NCI-H187 (cell line): ENCODE data around the gene LTBP1.
"Not testable (repeated sequence)": the region's sequence is repeated elsewhere in the genome, so short reads cannot be mapped to it uniquely, and the experiment has no call there.

Experiments used
- DNase-seq, 2 experiments: peaks; one replicate each; lab custom pipeline; 2025; lab: John Stamatoyannopoulos, UW

Gene LTBP1, protein sequence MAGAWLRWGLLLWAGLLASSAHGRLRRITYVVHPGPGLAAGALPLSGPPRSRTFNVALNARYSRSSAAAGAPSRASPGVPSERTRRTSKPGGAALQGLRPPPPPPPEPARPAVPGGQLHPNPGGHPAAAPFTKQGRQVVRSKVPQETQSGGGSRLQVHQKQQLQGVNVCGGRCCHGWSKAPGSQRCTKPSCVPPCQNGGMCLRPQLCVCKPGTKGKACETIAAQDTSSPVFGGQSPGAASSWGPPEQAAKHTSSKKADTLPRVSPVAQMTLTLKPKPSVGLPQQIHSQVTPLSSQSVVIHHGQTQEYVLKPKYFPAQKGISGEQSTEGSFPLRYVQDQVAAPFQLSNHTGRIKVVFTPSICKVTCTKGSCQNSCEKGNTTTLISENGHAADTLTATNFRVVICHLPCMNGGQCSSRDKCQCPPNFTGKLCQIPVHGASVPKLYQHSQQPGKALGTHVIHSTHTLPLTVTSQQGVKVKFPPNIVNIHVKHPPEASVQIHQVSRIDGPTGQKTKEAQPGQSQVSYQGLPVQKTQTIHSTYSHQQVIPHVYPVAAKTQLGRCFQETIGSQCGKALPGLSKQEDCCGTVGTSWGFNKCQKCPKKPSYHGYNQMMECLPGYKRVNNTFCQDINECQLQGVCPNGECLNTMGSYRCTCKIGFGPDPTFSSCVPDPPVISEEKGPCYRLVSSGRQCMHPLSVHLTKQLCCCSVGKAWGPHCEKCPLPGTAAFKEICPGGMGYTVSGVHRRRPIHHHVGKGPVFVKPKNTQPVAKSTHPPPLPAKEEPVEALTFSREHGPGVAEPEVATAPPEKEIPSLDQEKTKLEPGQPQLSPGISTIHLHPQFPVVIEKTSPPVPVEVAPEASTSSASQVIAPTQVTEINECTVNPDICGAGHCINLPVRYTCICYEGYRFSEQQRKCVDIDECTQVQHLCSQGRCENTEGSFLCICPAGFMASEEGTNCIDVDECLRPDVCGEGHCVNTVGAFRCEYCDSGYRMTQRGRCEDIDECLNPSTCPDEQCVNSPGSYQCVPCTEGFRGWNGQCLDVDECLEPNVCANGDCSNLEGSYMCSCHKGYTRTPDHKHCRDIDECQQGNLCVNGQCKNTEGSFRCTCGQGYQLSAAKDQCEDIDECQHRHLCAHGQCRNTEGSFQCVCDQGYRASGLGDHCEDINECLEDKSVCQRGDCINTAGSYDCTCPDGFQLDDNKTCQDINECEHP (N-terminal part only)

DNA sequence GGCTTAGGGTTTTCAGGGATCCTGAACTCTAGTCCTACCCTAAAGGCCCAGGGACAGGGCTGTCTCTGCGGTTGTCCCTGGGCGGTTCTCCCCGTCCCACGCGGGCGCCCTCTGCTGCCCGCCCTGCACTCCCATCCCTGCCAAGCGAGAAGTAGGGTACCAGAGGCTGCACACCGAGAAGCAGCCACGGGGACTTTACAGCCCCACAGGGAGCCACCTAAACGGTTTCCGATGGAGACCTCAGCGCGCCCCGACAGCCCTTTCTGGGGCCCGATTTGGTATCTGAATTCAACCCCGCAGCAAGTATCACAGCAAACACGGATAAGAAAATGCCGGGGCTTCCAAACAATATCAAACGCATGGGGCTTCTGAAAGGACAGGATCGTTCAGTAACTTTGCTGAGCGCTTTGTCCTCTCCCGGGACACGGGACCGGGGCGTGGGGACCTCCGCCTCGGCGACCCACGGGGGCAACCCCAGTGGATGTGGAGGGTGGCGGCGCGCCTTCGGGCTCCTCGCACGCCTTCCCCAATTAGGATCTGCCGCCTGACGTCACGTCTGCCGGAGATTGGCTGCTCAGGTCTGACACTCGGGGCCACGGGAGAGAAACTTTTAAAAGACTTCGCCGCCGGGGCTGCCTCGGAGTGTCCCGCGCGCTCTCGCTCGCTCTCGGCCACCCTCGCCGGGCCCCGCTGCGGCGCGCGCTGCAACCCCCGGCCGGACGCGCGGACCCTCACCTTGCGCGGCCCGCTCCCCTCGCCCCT lies at the start of gene LTBP1:
TSS of gene LTBP1 (plus strand) at position 640 of the 762 bp plus-strand sequence. CDS start 372 bp downstream, outside the sequence.
- peak; percentile 26 to 27 for DNase-seq

DNA sequence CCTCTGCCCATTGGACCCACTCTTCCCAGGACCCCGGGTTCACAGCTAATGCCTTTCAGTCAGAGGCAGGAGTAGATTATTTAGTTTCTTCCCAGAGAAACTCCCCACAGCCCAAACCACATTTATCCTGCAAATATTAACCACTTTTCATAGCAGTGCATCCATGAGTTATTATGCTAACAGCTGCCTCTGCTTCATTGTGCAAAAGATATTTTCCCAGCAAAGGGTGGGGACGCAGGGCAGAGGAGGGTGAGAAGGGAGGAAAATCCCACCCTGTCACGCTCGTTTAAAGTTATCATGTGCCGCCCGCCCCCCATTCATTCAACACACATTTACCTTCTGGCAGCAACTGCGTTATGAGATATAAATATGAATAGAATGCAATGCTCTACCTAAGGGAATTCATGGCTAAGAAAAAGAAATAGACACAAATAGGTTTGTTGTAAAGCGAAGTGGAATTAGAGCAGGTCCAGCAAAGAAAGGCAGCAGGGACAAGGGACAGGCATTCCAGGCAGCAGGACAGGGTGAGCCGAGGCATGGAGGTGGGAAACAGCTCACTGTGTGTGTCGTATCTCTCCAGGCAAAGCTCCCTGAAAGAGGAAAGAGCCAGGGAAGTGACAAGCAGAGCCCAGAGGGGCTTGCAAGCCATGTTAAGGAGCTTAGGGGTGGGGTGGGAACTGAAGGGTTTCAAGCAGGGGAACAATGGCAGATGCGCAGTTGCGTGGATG lies 46.3 kb upstream of the LTBP1 start:
- DNase-seq = no peak

DNA sequence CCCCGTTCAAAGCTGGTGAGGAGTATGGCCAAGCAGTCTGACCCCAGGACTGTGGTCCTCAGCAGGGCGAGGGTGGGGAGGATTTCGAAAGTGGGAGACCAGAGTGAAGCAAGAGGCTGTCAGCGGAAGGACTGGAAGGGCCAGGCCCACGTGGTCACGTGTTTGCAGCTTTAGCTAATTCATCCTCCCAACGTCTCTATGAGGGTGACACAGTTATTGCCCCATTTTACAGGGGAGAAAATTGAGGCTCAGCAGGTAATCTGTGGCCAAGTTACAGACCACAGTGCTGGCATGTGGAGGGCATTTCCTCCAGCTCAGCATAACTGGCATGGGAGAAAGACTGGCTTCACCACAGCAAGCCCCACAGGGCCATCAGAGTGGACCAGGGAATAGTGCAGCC lies 45.4 kb upstream of the LTBP1 start:
- DNase-seq = no peak

- no peak for DNase-seq
Measured at GRCh38 chr2:32902174-32902573, 44.6 kb upstream of the LTBP1 start.

- DNase-seq = no peak
Measured at GRCh38 chr2:32902986-32903385, 43.8 kb upstream of the LTBP1 start.

DNA sequence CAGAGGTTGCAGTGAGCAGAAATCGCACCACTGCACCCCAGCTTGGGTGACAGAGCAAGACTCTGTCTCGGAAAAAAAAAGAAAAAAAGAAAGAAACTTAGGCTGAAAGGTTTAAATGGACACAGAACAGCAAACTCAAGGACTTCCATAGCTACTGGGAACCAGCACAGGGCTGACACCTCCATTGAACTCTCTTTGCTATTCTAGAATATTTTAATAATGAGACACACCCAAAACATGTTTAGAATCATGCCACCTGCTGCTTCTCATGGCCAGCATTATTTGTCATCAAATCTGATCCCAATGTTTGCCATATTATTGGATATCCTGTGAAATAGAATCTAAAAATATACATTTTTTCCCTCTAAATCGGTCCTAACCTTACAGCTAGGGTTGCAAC lies 42.7 kb upstream of the LTBP1 start:
- DNase-seq = no peak

- DNase-seq = no peak
Measured at GRCh38 chr2:32904751-32905150, 42.0 kb upstream of the LTBP1 start.

DNA sequence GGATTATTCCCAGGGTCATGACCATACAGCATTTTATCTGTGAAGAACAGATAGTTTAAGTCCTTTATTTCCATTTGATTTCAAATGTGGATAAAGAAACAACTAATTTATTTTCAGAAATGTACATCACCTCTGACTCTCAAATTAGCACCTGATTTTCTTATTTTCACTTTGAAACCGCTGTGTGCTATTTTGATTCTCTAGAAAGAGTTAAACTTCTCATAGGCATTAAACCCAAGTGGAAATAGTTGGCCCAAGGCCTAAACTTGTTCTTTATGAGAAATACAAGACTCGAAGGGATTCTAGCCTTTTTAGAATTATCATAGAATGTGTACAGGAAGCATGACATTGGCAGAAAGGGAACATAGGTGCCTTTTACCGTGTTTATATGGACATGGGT lies 41.5 kb upstream of the LTBP1 start:
- no peak for DNase-seq

- DNase-seq = no peak
Measured at GRCh38 chr2:32910883-32911598, 35.7 kb upstream of the LTBP1 start.

DNA sequence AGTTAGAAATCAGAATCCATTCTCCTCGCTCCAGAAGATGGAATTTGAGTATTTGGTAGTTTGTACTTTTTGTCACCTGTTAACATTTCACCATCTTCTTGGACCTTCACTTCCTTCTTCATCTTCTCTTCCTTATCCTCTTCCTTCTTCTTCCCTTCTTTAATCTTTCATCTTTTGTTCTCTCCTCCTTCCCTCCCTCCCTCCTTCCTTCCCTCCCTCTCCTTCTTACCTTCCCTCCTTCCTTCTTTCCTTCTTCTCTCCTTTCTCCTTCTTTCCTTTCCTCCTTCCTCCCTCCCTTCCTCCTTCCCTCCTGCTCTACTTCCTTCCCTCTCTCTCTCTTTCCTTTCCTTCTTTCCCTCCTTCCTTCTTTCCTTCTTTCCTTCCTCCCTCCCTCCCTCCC lies 31.1 kb upstream of the LTBP1 start:
- DNase-seq = no peak

- DNase-seq = no peak
Measured at GRCh38 chr2:32918774-32919173, 28.0 kb upstream of the LTBP1 start.

DNA sequence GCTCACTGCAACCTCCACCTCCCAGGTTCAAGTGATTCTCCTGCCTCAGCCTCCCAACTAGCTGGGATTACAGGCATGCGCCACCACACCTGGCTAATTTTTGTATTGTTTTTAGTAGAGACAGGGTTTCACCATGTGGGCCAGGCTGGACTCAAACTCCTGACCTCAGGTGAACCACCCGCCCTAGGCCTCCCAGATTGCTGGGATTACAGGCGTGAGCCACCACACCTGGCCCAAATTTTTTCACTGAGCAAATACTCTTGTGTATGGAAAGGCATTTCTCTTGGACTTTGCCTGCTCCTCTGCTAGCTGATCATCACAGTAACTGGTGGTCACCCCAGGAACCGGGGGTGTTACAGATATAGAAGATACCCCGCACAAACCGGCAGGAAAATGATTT lies 26.9 kb upstream of the LTBP1 start:
- not testable (repeated sequence) for DNase-seq

DNA sequence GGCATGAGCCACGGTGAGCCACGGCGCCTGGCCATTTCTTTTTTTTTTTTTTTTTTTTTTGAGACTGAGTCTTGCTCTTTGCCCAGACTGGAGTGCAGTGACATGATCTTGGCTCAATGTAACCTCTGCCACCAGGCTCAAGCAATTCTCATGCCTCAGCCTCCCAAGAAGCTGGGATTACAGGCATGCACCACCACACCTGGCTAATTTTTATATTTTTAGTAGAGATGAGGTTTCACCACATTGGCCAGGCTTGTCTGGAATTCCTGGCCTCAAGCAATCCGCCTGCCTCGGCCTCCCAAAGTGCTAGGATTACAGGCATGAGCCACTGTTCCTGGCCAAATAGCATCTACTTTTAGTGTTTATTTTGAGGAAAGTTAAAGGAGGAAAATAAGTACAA lies 25.3 kb upstream of the LTBP1 start:
- not testable (repeated sequence) for DNase-seq

- no peak for DNase-seq
Measured at GRCh38 chr2:32922501-32922900, 24.3 kb upstream of the LTBP1 start.

DNA sequence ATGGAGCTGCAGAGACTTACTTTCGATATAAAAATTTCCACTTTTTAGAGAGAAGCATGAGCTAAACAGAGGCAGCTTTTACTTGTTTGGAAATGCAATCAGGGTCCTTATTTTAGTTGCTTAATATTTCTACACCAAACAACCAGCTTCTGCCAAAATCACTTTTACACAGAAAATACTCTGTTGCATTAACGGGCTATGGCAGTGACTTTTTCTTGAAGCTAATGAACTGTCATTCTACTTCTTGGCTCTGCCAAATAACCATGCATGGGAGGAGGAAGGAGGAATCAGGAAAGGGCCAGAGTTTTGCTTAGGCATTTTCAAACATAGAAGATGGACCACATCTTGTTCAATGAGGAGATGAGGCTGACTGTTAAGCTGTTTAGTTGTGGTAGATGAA lies 23.6 kb upstream of the LTBP1 start:
- no peak for DNase-seq

DNA sequence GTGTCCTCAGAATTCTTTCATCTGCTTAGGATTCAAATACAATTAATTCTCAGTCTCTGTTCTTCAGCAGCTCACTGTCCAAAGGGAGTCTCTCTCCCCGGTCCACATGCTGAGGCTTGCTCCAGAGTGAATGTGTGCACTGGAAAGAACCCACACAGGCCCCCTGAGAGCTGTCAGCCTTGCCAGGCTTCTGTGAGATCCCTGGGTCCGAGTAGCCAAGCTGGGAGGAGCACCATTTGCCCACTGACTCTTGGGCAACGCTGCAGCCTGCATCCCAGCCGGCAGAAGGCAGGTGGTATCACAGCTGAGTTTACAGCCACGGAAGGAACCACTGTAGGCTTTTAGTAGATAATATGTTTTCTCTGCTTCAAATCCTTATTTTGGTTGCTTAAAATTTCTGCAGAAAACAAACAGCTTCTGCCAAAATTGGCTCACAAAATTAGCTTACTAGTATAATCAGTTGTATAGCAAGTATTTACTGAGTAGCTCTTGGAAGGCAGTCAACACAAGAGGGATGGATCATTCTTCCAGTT lies 21.4 kb upstream of the LTBP1 start:
- no peak for DNase-seq

GRCh38 chr2:32925976-32926707 lies 20.6 kb upstream of the LTBP1 start:
- DNase-seq = no peak

GRCh38 chr2:32926708-32927084 lies 20.1 kb upstream of the LTBP1 start:
- no peak for DNase-seq

DNA sequence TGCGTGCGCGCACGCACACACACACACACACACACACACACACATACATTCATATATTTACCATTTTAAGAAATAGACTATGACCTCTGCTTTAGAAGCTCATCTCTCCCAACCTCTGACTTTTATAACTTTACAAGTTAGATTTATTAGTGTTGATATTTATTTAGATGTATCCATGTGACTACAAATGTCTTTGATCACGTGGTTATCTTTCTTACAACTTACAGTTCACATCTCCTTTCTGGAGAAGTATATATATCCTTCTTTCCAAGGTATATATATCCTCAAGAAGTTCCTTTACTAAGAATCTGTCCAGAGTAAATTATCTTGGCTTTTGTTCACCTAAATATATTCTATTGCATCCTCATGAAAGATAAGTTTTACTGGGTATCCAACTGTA lies 16.3 kb upstream of the LTBP1 start:
- DNase-seq = no peak
